Kidney glomerular epithelial cell (primary cell): ENCODE results near the gene SDSL.

Experiments
- DNase-seq: peaks from one replicate; lab custom pipeline; 2025; lab: John Stamatoyannopoulos, UW

Gene SDSL

DNA sequence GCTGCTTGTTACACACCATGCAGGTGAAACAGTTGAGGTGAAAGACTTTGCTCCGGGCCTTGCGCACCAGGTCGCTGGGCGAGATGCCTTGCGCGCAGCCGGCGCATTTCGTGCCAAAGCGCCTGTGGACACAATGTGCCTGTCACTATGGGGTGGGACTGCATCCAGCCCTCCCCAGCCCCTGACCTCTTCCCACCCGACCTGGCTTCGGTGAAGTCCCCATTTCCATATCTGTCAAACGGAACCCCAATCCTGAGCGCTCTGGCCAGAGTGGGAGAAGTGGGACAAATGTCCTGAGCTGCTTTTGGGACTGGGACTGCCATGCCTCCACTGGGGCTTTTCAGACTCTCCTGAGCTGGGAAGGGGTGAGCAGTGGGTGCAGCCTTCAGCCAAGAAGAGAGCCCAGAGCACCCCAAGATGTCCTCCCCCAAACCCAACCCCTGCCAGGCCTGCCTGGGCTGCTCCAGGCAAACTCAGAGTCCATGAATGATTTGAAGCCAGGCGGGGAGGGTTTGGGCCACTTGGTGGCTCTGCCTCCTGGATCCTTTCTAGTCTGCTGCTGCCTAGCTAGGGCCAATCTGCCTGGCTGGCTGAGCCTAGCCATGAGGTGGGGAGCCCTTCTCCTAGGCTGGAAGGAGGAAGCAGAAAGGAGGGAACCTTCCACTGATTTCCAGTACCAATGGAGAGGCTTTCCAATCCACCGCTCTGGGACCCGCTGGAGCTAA is 47.2 kb downstream of the SDSL start:
- DNase-seq: no peak

- no peak for DNase-seq
Measured at GRCh38 chr12:113469949-113470743, 48.0 kb downstream of the SDSL start.

- no peak for DNase-seq
Measured at GRCh38 chr12:113470871-113471618, 48.9 kb downstream of the SDSL start.

- DNase-seq: no peak
Measured at GRCh38 chr12:113471619-113472171, 49.5 kb downstream of the SDSL start, which contains the start of gene LHX5. LHX5 (minus strand) TSS chr12:113471871; CDS start chr12:113471498, 373 bp downstream.

- DNase-seq: no peak
Measured at GRCh38 chr12:113472191-113473121, 50.3 kb downstream of the SDSL start.

GRCh38 chr12:113473400-113473799 is 51.2 kb downstream of the SDSL start:
- no peak for DNase-seq

DNA sequence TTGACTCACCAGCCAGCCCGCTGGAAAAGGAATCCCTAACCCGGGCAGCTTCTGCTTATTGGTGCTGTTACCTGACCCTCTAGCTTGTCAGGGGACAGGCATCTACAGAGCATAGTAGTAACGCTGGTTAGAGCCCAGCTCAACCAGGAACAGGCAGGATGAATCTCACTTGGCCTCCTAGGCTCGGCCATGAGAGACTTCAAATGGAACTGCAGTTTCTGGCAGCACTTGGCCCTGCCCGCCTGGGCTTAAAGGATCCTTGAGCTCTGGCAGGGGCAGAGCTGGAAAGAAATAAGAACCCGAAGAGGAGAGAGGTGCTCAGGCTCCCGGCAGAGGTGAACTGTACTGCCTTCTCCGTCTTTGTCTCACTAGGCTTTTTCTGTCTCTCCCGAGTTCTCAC is 51.8 kb downstream of the SDSL start:
- no peak for DNase-seq

GRCh38 chr12:113474635-113475436 is 52.7 kb downstream of the SDSL start:
- no peak for DNase-seq

DNA sequence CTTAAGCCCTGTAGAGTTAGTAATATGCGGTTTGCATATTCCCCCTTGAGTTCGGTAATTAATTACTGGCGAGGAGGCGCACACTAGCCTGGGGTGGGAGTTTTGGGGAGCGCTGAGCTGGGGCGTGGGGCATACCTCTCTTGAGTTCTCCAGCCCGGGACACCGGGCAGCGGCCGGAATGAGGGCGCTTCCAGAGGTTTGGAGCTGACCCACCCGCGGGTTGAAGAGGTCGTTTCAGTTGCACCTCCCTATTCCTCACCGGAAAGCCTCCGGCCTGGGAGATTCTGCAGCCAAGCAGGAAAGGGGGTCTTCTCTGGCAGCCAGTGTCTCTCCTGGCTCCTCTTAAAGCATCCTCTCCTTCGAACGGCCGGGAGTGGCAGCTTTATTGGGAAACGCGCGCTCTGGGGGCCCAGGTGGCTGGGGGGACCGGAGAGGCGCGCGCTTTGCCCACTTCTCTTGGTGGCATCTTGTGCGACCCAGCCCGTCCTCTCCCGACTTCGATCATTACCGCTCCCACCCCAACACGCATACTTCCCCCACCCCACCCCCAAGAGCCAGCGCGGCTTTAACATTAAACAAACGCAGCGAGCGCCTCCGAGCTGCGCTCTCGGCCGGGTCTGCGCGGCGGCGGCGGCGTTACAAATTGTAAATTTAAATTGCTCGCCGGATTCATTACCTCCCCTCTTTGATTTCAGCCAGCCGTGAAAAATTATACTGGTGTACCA is 53.4 kb downstream of the SDSL start:
- no peak for DNase-seq

- DNase-seq: no peak
Measured at GRCh38 chr12:113476176-113476986, 54.2 kb downstream of the SDSL start.

DNA sequence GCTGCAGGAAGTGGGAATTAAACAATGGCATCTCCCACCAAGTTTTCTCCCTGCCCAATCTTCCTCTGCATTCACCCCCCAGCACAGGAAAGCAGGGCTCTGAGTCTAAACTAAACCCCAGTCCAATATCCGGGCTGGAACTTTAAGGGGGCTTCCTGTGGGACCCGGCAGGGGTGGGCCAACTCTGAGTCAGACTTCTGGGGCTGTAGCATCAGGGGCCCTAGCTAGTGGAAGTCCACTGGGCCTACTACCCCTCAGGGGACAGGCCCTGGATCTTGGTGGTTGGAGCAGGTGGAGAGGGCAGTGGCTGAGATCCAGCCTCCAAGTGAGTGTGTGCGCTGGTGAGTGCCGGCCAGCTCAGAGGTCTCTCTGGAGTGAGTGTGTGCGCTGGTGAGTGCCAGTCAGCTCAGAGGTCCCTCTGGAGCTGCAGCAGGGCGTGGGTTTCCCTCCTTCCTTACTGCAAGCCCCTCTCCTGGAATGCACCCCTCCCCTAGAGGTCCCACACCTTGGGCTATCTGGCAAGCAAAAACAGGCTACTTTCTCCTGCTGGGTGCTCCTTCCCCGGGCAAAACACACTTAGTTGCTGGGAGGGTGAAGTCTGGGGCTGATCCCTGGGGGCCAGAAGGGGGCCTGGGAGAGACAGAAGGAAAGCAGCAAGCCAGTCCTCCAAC is 55.1 kb downstream of the SDSL start:
- no peak for DNase-seq

DNA sequence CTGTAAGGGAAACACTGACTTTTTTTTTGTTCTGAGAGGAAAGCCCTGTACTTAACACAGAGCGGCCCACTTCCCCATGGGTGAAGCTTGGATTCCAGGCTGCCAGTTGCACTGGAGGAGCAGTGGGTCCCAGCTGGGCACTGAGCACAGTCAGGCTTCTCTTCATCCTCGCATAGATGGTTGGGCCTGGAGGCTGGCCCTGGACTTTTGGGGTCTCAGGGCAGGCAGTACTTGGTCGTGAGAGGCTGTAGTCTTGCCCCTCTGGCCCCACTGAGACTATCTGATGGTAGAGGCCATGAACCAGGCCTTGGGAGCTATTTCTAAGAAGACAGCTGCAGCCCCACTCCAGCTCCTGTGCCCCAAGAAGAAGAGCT is 55.6 kb downstream of the SDSL start:
- no peak for DNase-seq

DNA sequence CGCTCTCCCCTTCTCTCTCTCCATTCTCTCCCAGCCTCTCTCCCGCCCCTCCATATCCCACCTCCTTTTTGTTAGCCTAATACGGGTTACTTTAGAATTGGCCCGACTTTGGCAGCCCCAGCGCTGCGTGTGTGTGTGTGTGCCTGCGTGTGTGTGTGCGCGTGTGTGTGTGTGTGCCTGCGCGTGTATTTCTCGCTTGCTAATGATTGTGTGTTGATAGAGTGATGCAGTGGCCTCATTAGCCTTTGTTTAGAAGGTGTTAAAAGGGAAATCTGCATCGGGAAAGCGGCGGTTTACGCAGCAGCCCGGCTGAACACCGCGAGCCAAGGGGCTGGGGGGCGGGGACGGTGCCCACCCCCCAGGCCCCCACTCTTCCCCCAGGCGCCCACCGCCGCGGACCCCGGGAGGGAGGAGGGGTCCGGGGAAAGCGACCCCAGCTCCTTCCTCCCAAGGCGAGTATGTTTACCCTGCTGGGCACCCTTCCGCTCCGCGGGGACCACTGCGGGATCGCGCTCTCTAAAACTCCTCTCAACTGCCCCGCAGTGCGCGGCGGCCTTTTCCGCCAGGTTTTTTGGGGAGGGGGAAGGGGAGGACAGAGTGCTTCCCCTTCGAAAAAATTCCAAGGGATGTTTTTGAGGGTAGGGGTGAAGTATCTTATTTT is 56.3 kb downstream of the SDSL start:
- DNase-seq: no peak

DNA sequence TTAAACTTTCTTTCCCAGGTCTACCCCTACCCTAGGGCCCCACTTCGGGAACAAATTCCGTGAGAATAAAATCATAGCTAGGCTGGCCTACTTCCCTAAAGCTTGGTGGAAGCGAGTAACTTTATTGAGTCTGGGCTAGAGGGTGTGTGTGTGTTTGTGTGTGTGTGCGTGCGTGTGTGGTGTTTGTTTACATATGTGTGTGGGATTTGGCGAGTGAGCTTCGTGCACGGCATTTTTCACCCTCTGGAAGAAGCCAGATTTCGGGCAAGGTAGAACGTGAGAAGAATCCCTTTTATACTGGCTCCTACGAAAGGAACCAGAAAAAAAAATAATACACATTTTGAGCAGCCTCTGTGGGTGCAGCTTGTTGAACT is 57.0 kb downstream of the SDSL start:
- DNase-seq: no peak

DNA sequence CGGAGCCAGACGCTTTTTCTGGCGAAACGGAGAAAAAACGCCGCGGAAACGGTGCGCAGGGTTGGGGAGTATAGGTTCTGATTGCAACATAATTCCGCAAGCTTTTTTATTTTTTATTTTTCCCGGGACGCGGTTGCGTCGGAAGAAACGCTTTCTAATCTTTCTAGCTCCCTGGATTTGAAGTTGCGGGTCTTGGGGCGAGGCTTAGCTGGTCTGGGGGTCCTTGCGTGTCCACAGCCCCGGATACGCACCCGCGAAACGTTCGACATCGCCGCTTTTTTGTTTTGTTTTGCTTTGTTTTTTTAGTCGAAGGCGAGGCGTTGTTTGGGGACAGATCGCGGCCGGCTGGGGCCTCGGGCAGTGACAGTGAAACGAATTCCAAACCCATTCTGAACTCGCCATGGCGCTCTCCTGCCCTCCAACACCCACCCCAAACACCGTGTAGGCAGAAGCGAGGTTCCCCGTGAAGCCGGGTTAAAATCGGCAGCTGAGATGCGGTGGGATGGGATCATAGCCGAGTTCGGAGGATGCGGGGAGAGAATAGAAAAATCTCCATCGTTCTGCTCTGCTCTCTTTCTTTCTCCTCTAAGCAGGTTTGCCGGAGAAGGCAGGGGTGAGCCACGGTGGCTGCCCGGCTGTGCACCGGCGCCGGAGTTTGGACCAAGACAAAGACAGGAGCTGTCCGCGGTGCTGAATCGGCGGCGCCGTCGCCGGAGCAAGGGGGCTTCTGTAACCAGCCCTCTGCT is 57.6 kb downstream of the SDSL start:
- DNase-seq: peak; percentile 29

GRCh38 chr12:113480336-113480971 is 58.3 kb downstream of the SDSL start:
- DNase-seq: no peak

DNA sequence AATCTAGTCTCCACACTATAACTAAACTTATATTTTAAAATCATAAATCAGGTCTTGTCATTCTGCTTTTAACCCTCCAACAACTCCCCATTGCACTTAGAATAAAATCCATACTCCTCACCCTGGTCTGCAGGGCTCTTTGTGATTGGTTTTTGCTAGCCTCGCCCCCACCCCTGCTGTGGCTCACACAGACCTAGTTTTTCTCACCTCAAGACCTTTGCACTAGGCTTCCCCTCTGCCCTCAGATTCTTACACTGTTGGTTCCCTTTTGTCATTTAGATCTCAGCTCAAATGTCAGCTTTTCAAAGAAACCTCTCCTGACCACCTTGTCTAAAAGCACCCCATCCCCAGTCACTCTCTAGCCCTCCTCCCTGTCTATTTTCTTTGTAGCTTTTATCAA is 60.2 kb downstream of the SDSL start:
- DNase-seq: no peak
